Upper lobe of right lung (tissue), 1 donor: Measurements from ENCODE around the gene GPC5. TPM values are rescaled to one million over a fixed set of nuclear protein-coding genes. Genes with fewer than 3 reads are reported as not detected.

ENCODE experiments used
- ATAC-seq: fragments of 200-7000 bp; cut with Tn5 transposase; one replicate; pipeline ENCODE4 v1.9.1; 2020; ENCODE audit warnings: mild to moderate bottlenecking, moderate library complexity
- DNase-seq: peaks from one replicate; pipeline ENCODE4 v3.0.0-alpha.2; 2020
- H3K27ac ChIP-seq: fragments of 200-600 bp; one replicate; pipeline ENCODE4 v1.8.0; 2022
- H3K27me3 ChIP-seq: fragments of 200-600 bp; one replicate; pipeline ENCODE4 v1.8.0; 2022; ENCODE audit warnings: mild to moderate bottlenecking
- H3K36me3 ChIP-seq: fragments of 200-600 bp; one replicate; pipeline ENCODE4 v1.8.0; 2022
- H3K4me1 ChIP-seq: fragments of 200-600 bp; one replicate; pipeline ENCODE4 v1.8.0; 2022
- H3K4me3 ChIP-seq: fragments of 200-600 bp; one replicate; pipeline ENCODE4 v1.8.0; 2022; ENCODE audit warnings: mild to moderate bottlenecking
- H3K9me3 ChIP-seq: fragments of 200-600 bp; one replicate; pipeline ENCODE4 v1.8.0; 2022
- intact Hi-C: fragments of 100-400 bp; cut with DNase I; formaldehyde crosslinking; loops from one replicate; pipeline ENCODE4 v1.11.0; 2022
- total RNA-seq: library from RNA; stranded (reverse); fragmentation: NEBNext Ultra II Directional; extraction: Animal tissue kit (Norgen Biotek cat#: 25700); gene quantifications from one replicate; pipeline ENCODE4 v1.2.1, GENCODE V29; 2021
- TF ChIP-seq, protein P1 (sequence below): fragments of 200-600 bp; IDR thresholded peaks from one replicate; pipeline ENCODE4 v1.8.0; 2022; ENCODE audit warnings: antibody characterized with exemption
- donor health status: DM: no; HTN: yes; CAD: no; lungs with severe emphysema.

The GPC5 gene
- total RNA-seq, 1 donor from 2014 or later, result 8.1 TPM

DNA sequence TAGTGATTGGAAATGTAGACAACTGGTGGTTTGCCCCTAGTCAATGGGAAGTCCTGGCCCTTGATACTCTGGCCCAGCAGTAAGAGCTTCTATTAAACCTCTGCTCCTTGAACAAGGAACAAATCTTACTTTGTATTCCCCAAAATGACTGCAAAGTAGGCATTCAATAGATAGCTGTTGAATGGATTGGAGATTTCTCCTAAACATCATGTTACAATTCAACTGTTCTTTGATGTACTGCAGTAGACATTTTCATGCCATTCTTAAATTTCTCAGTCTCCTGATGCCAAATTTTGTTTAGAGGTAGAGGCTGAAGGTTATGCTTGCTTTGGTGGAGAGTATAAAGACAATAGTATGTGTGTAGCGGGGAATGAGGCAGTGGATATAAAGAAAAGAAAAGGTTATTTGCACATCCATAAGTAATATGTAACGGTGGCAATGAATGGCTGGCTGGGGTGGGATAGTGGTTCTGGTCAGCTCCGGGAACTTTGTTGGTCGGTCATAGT, 38.1 kb upstream of the GPC5 start:
- TF ChIP-seq, protein P1, sequence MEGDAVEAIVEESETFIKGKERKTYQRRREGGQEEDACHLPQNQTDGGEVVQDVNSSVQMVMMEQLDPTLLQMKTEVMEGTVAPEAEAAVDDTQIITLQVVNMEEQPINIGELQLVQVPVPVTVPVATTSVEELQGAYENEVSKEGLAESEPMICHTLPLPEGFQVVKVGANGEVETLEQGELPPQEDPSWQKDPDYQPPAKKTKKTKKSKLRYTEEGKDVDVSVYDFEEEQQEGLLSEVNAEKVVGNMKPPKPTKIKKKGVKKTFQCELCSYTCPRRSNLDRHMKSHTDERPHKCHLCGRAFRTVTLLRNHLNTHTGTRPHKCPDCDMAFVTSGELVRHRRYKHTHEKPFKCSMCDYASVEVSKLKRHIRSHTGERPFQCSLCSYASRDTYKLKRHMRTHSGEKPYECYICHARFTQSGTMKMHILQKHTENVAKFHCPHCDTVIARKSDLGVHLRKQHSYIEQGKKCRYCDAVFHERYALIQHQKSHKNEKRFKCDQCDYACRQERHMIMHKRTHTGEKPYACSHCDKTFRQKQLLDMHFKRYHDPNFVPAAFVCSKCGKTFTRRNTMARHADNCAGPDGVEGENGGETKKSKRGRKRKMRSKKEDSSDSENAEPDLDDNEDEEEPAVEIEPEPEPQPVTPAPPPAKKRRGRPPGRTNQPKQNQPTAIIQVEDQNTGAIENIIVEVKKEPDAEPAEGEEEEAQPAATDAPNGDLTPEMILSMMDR, result no peak
- peaks cover 5% of the 10 kb centered on the region for H3K36me3 ChIP-seq
- ATAC-seq, result no peak
- no peaks in the 10 kb centered on the region for H3K4me1 ChIP-seq
- no peak overlapping the region for H3K27ac ChIP-seq
- H3K4me3 ChIP-seq, result no peak overlapping the region
- DNase-seq, result no peak
- H3K9me3 ChIP-seq, result no peaks in the 10 kb centered on the region
- no peaks in the 10 kb centered on the region for H3K27me3 ChIP-seq
- intact Hi-C loops, result no loop called here

DNA sequence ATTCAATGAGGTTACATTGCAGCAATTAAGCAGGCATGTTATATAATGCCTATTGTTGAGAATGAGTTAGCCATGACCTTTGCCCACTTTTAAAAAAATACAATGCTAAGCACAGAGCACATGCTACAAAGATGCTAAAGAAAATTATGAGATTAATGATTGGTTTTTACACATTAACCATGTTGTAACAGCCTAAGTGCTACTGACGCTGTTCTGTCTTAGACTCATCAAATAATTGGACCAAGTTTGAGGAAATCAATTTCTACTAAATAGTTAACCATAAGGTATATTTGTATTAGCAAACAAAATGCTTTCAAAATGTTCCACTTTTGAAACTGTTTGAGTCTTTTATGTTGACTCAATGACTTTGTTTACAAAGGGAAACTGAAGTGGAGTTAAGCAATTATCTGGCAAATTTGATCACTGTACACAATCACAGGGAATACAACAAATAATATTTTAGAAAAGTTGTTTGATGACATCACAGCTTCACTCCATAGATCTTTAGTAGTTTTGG, 36.6 kb upstream of the GPC5 start:
- no peak for ATAC-seq

DNA sequence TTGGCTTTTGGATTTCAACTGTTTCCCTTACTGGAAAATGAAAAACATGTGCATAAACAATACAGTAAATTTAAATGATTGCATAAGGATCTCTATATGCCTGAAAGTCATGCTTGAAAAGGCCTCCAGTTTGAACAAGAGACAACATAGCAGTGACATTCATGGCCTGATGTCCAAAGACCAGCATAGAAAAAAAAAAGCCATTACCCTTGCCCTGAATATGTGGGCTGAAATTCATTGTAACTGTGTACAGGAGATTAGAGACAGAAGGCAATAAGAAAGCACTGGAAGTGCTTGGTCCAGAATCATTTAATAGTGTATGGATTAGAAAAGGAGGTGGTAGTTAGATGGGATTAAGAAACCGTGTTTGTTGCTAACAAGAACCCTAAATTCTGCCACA, 35.5 kb upstream of the GPC5 start:
- no peak overlapping the region for H3K4me3 ChIP-seq
- intact Hi-C loops, result no loop called here
- H3K36me3 ChIP-seq, result no peaks in the 10 kb centered on the region
- TF ChIP-seq, protein P1, result no peak
- ATAC-seq (no peak), DNase-seq (no peak)
- H3K27ac ChIP-seq, result no peak overlapping the region
- H3K9me3 ChIP-seq, result no peaks in the 10 kb centered on the region
- no peaks in the 10 kb centered on the region for H3K27me3 ChIP-seq
- H3K4me1 ChIP-seq, result no peaks in the 10 kb centered on the region

More for the DNA sequence above, 36.6 kb upstream of the GPC5 start:
- Histone ChIP-seq H3K27ac (no peak overlapping the region), H3K36me3 (no peaks in the 10 kb centered on the region), H3K4me1 (no peaks in the 10 kb centered on the region), H3K27me3 (no peaks in the 10 kb centered on the region), H3K4me3 (no peak overlapping the region), H3K9me3 (no peaks in the 10 kb centered on the region)
- DNase-seq, result no peak
- TF ChIP-seq, protein P1, result no peak
- intact Hi-C loops, result no loop called here

DNA sequence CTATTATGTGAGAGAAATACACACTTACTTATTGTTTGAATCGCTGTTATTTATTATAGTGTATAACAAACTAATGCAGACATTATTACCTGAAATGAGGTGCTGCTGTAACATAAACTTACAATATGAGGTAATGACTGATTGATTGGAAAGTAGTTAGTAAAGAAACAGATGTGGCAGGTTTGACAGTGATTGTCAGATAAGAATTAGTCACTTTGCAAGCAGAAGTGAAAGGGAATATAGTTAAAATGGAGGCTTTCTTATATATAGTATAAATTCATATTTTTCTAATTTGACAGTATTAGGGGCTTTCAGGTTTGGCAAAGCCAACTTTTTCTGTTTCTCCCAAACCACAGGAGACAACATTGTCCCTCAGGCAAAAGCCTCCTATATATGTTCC, 30.3 kb upstream of the GPC5 start:
- H3K4me3 ChIP-seq, result no peak overlapping the region
- no peak for DNase-seq
- TF ChIP-seq, protein P1, result no peak
- H3K4me1 ChIP-seq, result no peaks in the 10 kb centered on the region
- no peaks in the 10 kb centered on the region for H3K36me3 ChIP-seq
- H3K27me3 ChIP-seq, result no peaks in the 10 kb centered on the region
- intact Hi-C loops, result no loop called here
- no peaks in the 10 kb centered on the region for H3K9me3 ChIP-seq
- H3K27ac ChIP-seq, result no peak overlapping the region
- ATAC-seq, result no peak

DNA sequence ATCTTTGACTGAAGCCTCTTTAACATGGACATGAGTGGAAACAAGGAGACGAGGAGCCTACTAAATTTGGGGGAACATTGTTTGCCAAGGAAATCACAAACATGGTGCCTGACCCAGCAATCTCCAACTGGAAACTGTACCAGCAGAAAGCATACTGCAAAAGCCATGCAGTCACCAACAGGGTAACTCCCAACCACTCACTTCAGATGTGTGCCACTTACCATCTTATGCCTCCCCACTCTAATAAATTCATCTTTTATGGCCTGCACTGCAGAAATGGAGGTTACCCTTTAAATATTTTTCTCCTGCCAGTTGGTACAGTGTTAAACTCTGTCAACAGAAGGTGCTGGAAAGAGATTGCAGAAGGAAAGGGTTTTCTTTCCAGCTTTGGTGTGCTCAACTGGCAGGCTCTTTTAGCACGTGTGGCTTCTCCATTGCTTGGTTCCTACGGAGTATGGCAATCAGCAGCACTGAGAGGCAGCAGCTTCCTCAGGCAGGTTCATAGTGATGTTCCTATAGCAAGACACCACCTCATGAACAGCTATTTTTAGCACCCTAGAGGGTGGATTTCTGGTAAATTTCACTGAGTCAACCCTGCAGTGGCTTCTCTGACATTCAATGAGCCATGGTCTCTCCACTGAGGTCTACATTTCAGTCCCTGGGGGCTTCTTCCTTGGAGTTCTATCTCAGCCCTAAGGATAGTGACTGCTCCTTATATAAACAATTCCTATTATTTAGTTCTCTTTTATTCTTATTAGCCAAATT, 29.6 kb upstream of the GPC5 start:
- H3K27me3 ChIP-seq, result no peaks in the 10 kb centered on the region
- DNase-seq, result no peak
- TF ChIP-seq, protein P1, result no peak
- no peak overlapping the region for H3K27ac ChIP-seq
- no peaks in the 10 kb centered on the region for H3K9me3 ChIP-seq
- ATAC-seq, result no peak
- H3K4me1 ChIP-seq, result no peaks in the 10 kb centered on the region
- H3K36me3 ChIP-seq, result no peaks in the 10 kb centered on the region
- H3K4me3 ChIP-seq, result no peak overlapping the region
- intact Hi-C loops, result no loop called here
